Esophagus squamous epithelium (tissue), 5 donors: ENCODE results near the gene SMAD1. TPM values are rescaled to one million over a fixed set of nuclear protein-coding genes. Genes with fewer than 3 reads are reported as not detected.

ENCODE experiments used
- DNase-seq: peaks from one replicate; lab custom pipeline; 2025; lab: John Stamatoyannopoulos, UW
- H3K27ac ChIP-seq, 4 donors: fragments of 200-600 bp; sonication (generic); one replicate each; pipeline ENCODE4 v1.5.1; 2016 to 2019; ENCODE audit warnings: mild to moderate bottlenecking in 1 of 4
- H3K27me3 ChIP-seq, 4 donors: fragments of 200-600 bp; sonication (generic); 1 replicate in 3 of 4; 2 replicates in 1 of 4; pipeline versions ENCODE4 v1.5.1 to v1.6.0; 2017 to 2021; ENCODE audit warnings: antibody characterized with exemption in 1 of 4
- H3K36me3 ChIP-seq, 3 donors: fragments of 200-600 bp; sonication (generic); one replicate each; pipeline ENCODE4 v1.5.1; 2016 to 2019
- H3K4me1 ChIP-seq, 3 donors: fragments of 200-600 bp; sonication (generic); one replicate each; pipeline ENCODE4 v1.5.1; 2017 to 2019
- H3K4me3 ChIP-seq, 4 donors: fragments of 200-600 bp; sonication (generic); 1 replicate in 3 of 4; 2 replicates in 1 of 4; pipeline ENCODE4 v1.5.1; 2016 to 2019; ENCODE audit warnings: mild to moderate bottlenecking in 2 of 4, moderate library complexity in 1 of 4
- H3K9me3 ChIP-seq, 3 donors: fragments of 200-600 bp; sonication (generic); one replicate each; pipeline ENCODE4 v1.5.1; 2016 to 2019
- CTCF ChIP-seq, 6 experiments: fragments of 450-650 bp in 4 of 6; fragments of 200-600 bp in 2 of 6; sonication (generic) in 2 of 6; IDR thresholded peaks; one replicate each; pipeline ENCODE4 v1.5.1; 2016 to 2019; ENCODE audit warnings: antibody characterized with exemption in 6 of 6, mild to moderate bottlenecking in 4 of 6, moderate library complexity in 4 of 6
- POLR2A ChIP-seq, 4 donors: fragments of 450-650 bp; IDR thresholded peaks; one replicate each; pipeline ENCODE4 v1.6.1; 2017; ENCODE audit warnings: antibody characterized with exemption in 4 of 4, mild to moderate bottlenecking in 4 of 4, moderate library complexity in 3 of 4
- WGBS, 2 donors: methylation state at CpG; one replicate each; pipeline ENCODE4 v1.1.5; 2018; 5-methylcytosine and 5-hydroxymethylcytosine counted together
- intact Hi-C: fragments of 100-400 bp; cut with DNase I; formaldehyde crosslinking; loops from one replicate; pipeline ENCODE4 v1.15.0; 2022
- total RNA-seq, 4 donors: library from RNA; depleted of rRNA; stranded (reverse); fragments of >200 nt; gene quantifications; one replicate each; pipeline ENCODE4 v1.1.0, GENCODE V29; 2016
- donor health status: DM: yes; HTN: yes; CAD: no.

Gene SMAD1
- total RNA-seq, 4 donors from 2014 or later: 17.2 to 38.1 (median 26.8) TPM

- Histone ChIP-seq H3K27ac (peak overlapping the region in 1 of 4 donors; percentile 46), H3K27me3 (no peaks in the 10 kb centered on the region), H3K4me1 (peaks cover 6 to 79% (median 27%) of the 10 kb centered on the region in 3 donors), H3K9me3 (no peaks in the 10 kb centered on the region), H3K36me3 (no peaks in the 10 kb centered on the region), H3K4me3 (peak overlapping the region in 1 of 4 donors; percentile 10)
- intact Hi-C loops: no loop called here
- TF ChIP-seq CTCF (IDR thresholded peaks at IDR 0.05): no peak
- no peak for TF ChIP-seq POLR2A (IDR thresholded peaks at IDR 0.05)
- no peak for DNase-seq
- 26 to 27% methylated on average over 3 of the region's 3 CpGs for WGBS, 2 donors
These were observed 6.0 kb downstream of the SMAD1 start for GRCh38 chr4:145487631-145488030.

GRCh38 chr4:145488310-145488709 is 6.7 kb downstream of the SMAD1 start:
- no peaks in the 10 kb centered on the region for H3K9me3 ChIP-seq
- 43 to 54% methylated on average over 2 of the region's 2 CpGs for WGBS, 2 donors
- intact Hi-C loops: no loop called here
- H3K27ac ChIP-seq: no peak overlapping the region
- no peaks in the 10 kb centered on the region for H3K36me3 ChIP-seq
- no peaks in the 10 kb centered on the region for H3K27me3 ChIP-seq
- DNase-seq: no peak
- TF ChIP-seq CTCF (IDR thresholded peaks at IDR 0.05): no peak
- no peak for TF ChIP-seq POLR2A (IDR thresholded peaks at IDR 0.05)
- H3K4me3 ChIP-seq: no peak overlapping the region
- peaks cover 6 to 81% (median 30%) of the 10 kb centered on the region in 3 donors for H3K4me1 ChIP-seq

- TF ChIP-seq POLR2A (IDR thresholded peaks at IDR 0.05) (no peak), CTCF (IDR thresholded peaks at IDR 0.05) (no peak)
- peaks cover 15 to 81% (median 28%) of the 10 kb centered on the region in 3 donors for H3K4me1 ChIP-seq
- no peaks in the 10 kb centered on the region for H3K27me3 ChIP-seq
- H3K4me3 ChIP-seq: no peak overlapping the region
- WGBS, 2 donors: 82 to 92% methylated on average over 3 of the region's 3 CpGs
- intact Hi-C loops: no loop called here
- H3K36me3 ChIP-seq: no peaks in the 10 kb centered on the region
- no peaks in the 10 kb centered on the region for H3K9me3 ChIP-seq
- no peak overlapping the region for H3K27ac ChIP-seq
- no peak for DNase-seq
These were observed 7.9 kb downstream of the SMAD1 start for GRCh38 chr4:145489556-145489955.

GRCh38 chr4:145490361-145490760 is 8.7 kb downstream of the SMAD1 start:
- no peaks in the 10 kb centered on the region for H3K9me3 ChIP-seq
- DNase-seq: no peak
- no peaks in the 10 kb centered on the region for H3K36me3 ChIP-seq
- 71 to 91% methylated on average over 1 of the region's 1 CpG for WGBS, 2 donors
- no peak overlapping the region for H3K4me3 ChIP-seq
- H3K27ac ChIP-seq: no peak overlapping the region
- intact Hi-C loops: loop anchor here (10.0 kb wide), 1 partner anchor 54 kb away; no protein-coding TSS in a partner anchor
- no peaks in the 10 kb centered on the region for H3K27me3 ChIP-seq
- TF ChIP-seq CTCF (IDR thresholded peaks at IDR 0.05): no peak
- no peak for TF ChIP-seq POLR2A (IDR thresholded peaks at IDR 0.05)
- H3K4me1 ChIP-seq: peaks cover 15 to 82% (median 28%) of the 10 kb centered on the region in 3 donors

DNA sequence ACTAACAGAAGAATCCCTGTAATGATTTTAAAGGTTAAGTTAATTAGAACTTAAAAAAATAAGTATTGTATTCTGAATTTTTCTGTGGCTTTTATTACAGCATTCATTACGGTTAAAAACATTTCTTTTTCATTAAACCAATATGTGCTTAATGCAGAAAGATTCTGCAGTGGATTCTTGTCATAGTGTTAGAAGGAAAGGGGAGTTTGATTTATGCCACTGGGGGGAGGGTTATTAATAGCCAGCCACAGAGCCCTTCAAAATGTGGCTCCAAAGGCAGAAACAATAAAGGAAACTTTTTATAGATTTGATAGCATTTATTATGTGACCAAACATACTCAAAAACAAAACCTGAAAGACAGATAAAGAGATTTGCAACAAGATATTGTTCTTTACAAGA is 9.1 kb downstream of the SMAD1 start:
- intact Hi-C loops: loop anchor here (10.0 kb wide), 1 partner anchor 54 kb away; no protein-coding TSS in a partner anchor
- no peak overlapping the region for H3K4me3 ChIP-seq
- no peak for DNase-seq
- no peak overlapping the region for H3K27ac ChIP-seq
- peaks cover 15 to 81% (median 25%) of the 10 kb centered on the region in 3 donors for H3K4me1 ChIP-seq
- 75 to 91% methylated on average over 1 of the region's 1 CpG for WGBS, 2 donors
- no peaks in the 10 kb centered on the region for H3K27me3 ChIP-seq
- TF ChIP-seq POLR2A (IDR thresholded peaks at IDR 0.05): no peak
- no peaks in the 10 kb centered on the region for H3K36me3 ChIP-seq
- H3K9me3 ChIP-seq: no peaks in the 10 kb centered on the region
